Neural crest cell (in vitro differentiated cells): ENCODE data around the gene SPN. TPM values are rescaled to one million over a fixed set of nuclear protein-coding genes. Genes with fewer than 3 reads are reported as not detected.
A peak's percentile ranks its signal among the peaks of the same experiment; 100 is the strongest.

ENCODE experiments used
- DNase-seq: peaks from one replicate; pipeline ENCODE4 v3.0.0; 2021; ENCODE audit warnings: low read depth, mixed read lengths, low spot score
- H3K27ac Mint-ChIP-seq: one replicate; pipeline ENCODE4 v1.8.0; 2021; ENCODE audit warnings: mild to moderate bottlenecking, mixed read lengths; ENCODE audit not compliant: unreplicated experiment
- H3K27me3 Mint-ChIP-seq: 2 replicates; pipeline ENCODE4 v1.8.0; 2021; ENCODE audit warnings: low read depth, mild to moderate bottlenecking, mixed read lengths
- H3K36me3 Mint-ChIP-seq: 2 replicates; pipeline ENCODE4 v1.8.0; 2021; ENCODE audit warnings: low read depth, mild to moderate bottlenecking, mixed read lengths
- H3K4me1 Mint-ChIP-seq: 2 replicates; pipeline ENCODE4 v1.8.0; 2021; ENCODE audit warnings: mixed read lengths
- H3K4me3 Mint-ChIP-seq: one replicate; pipeline ENCODE4 v1.8.0; 2021; ENCODE audit warnings: mild to moderate bottlenecking, mixed read lengths
- H3K9me3 Mint-ChIP-seq: 2 replicates; pipeline ENCODE4 v1.8.0; 2021; ENCODE audit warnings: mixed read lengths
- CTCF ChIP-seq: fragments of 200-600 bp; sonication (generic); conservative IDR thresholded peaks from 2 replicates; pipeline ENCODE4 v1.5.0; 2021; ENCODE audit warnings: antibody characterized with exemption, mild to moderate bottlenecking
- total RNA-seq: library from RNA; stranded (reverse); gene quantifications from 2 replicates; pipeline ENCODE4 v1.2.1, GENCODE V29; 2021

Gene SPN
- total RNA-seq, 1 donor from 2014 or later = 0.16 TPM

GRCh38 chr16:29667755-29668154 is 4.7 kb downstream of the SPN start:
- H3K27ac Mint-ChIP-seq = no peak overlapping the region

GRCh38 chr16:29668267-29668666 is 5.2 kb downstream of the SPN start:
- Mint-ChIP-seq H3K36me3 (no peaks in the 10 kb centered on the region), H3K4me3 (no peak overlapping the region), H3K9me3 (no peaks in the 10 kb centered on the region), H3K4me1 (peaks cover 31% of the 10 kb centered on the region), H3K27me3 (no peaks in the 10 kb centered on the region), H3K27ac (no peak overlapping the region)
- DNase-seq = no peak
- TF ChIP-seq CTCF = no peak

More at GRCh38 chr16:29667755-29668154, 4.7 kb downstream of the SPN start:
- Mint-ChIP-seq H3K4me3 (no peak overlapping the region), H3K36me3 (no peaks in the 10 kb centered on the region), H3K27me3 (no peaks in the 10 kb centered on the region), H3K9me3 (no peaks in the 10 kb centered on the region), H3K4me1 (peaks cover 31% of the 10 kb centered on the region)
- TF ChIP-seq CTCF = no peak
- DNase-seq = no peak

- no peaks in the 10 kb centered on the region for H3K36me3 Mint-ChIP-seq
- H3K27ac Mint-ChIP-seq = no peak overlapping the region
- TF ChIP-seq CTCF = no peak
Observed at GRCh38 chr16:29673501-29673900, 10.5 kb downstream of the SPN start.

GRCh38 chr16:29674188-29674587 is 11.1 kb downstream of the SPN start:
- H3K27me3 Mint-ChIP-seq = no peaks in the 10 kb centered on the region
- no peaks in the 10 kb centered on the region for H3K9me3 Mint-ChIP-seq
- H3K4me1 Mint-ChIP-seq = peaks cover 16% of the 10 kb centered on the region
- H3K4me3 Mint-ChIP-seq = no peak overlapping the region
- H3K27ac Mint-ChIP-seq = peak overlapping the region; percentile 89
- H3K36me3 Mint-ChIP-seq = no peaks in the 10 kb centered on the region
- TF ChIP-seq CTCF = no peak
- DNase-seq = no peak

More at GRCh38 chr16:29673501-29673900, 10.5 kb downstream of the SPN start:
- no peak for DNase-seq
- Mint-ChIP-seq H3K9me3 (no peaks in the 10 kb centered on the region), H3K4me1 (peaks cover 11% of the 10 kb centered on the region), H3K4me3 (no peak overlapping the region), H3K27me3 (no peaks in the 10 kb centered on the region)

- Mint-ChIP-seq H3K4me3 (peak overlapping the region; percentile 41), H3K9me3 (no peaks in the 10 kb centered on the region)
Observed at GRCh38 chr16:29675811-29676643, 13.0 kb downstream of the SPN start.

More at GRCh38 chr16:29675811-29676643, 13.0 kb downstream of the SPN start:
- Mint-ChIP-seq H3K27ac (no peak overlapping the region), H3K36me3 (peaks cover 4% of the 10 kb centered on the region), H3K27me3 (no peaks in the 10 kb centered on the region), H3K4me1 (peaks cover 25% of the 10 kb centered on the region)
- no peak for DNase-seq
- no peak for TF ChIP-seq CTCF
